Neural progenitor cell (in vitro differentiated cells): ENCODE results near the gene GNAI1.

ENCODE experiments used
- CTCF ChIP-seq: fragments of 200-600 bp; sonication (generic); IDR thresholded peaks from 2 replicates; pipeline ENCODE4 v1.5.1; 2017; ENCODE audit warnings: antibody characterized with exemption, mild to moderate bottlenecking
- EZH2 ChIP-seq: fragments of 200-600 bp; sonication (generic); IDR thresholded peaks from 2 replicates; pipeline ENCODE4 v1.6.1; 2017; ENCODE audit warnings: antibody characterized with exemption, mild to moderate bottlenecking, moderate library complexity

DNA sequence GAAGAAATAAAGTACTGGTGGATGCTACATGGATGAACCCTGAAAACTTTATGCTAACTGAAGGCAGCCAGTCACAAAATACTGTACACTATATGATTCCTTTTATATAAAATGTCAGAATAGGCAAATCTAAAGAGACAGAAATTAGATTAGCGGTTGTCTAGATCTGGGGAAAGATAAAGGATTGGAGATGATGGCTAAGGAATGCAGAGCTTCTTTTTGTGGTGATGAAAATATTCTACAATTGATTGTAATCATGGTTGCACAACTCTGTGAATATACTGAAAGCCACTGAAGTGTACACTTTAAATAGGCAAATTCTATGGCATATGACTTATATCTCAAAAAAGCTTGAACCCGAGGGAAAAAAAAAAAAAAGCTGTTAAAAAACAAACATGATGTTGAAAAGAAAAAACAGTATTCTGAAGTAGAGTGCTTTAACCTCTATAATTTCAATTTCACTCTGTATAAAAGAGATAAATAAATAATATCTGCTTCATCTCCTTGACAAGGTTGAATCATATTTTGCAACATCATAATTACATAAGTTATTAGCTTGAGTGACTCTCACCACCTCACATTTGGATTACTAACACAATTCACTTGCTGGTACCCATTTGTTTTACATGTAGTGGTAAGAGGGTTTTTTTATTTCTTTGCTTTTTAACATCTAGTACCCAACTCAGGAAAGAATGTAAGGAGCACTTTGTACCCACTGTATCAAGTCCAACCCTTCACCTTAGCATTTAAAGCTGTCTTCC lies 2.8 kb upstream of the GNAI1 start:
- TF ChIP-seq CTCF: no peak
- no peak for TF ChIP-seq EZH2
